ENCODE data around the gene ZSCAN30. TPM values are rescaled to one million over a fixed set of nuclear protein-coding genes. Genes with fewer than 3 reads are reported as not detected.

ZSCAN30 gene
- total and polyA plus RNA-seq, 9 of the 15 experiments (the other 6 are each of a cell fraction or from before 2014, with no cell fraction given): 4.6 to 13.6 (median 10.8) TPM

- TF ChIP-seq HMGN3 (IDR thresholded peaks at IDR 0.05; ENCODE audit: borderline replicate concordance, extremely low read depth, insufficient read length, low read depth, low read length) (no peak), CBX8 (IDR thresholded peaks at IDR 0.05; ENCODE audit: borderline replicate concordance, extremely low read depth, low read depth, low read length, poor library complexity, severe bottlenecking) (no peak)
Measured at GRCh38 chr18:35203067-35203466, 87.0 kb downstream of the ZSCAN30 start (continued).

GRCh38 chr18:35201256-35201931, 88.6 kb downstream of the ZSCAN30 start:
- WGBS (ENCODE audit: insufficient coverage, low coverage, missing lambda C conversion rate): 30% methylated on average over 5 of the region's 5 CpGs
- Histone ChIP-seq H3K4me1 (replicated peaks in 1 of 2; ENCODE audit: control insufficient read depth in 2 of 2, insufficient read depth in 2 of 2, low read length in 2 of 2) (no peaks in the 10 kb centered on the region), H3K79me2 (ENCODE audit: control insufficient read depth, insufficient read depth, low read length) (no peaks in the 10 kb centered on the region), H3K4me2 (ENCODE audit: insufficient read depth, low read length) (no peak overlapping the region), H3K9me1 (ENCODE audit: control insufficient read depth, insufficient read depth, low read length) (no peaks in the 10 kb centered on the region), H3K4me3 (no peak overlapping the region), H3K36me3 (ENCODE audit: control insufficient read depth, insufficient read depth, low read length) (no peaks in the 10 kb centered on the region), H3K27ac (ENCODE audit: extremely low read depth, low read depth, low read length) (no peak overlapping the region), H3K27me3 (ENCODE audit: control insufficient read depth in 2 of 2, insufficient read depth in 2 of 2, low read length in 2 of 2) (no peaks in the 10 kb centered on the region), H3K9ac (ENCODE audit: insufficient read depth in 1 of 2, low read depth in 2 of 2, low read length in 2 of 2) (no peak overlapping the region), H3K9me3 (replicated peaks; ENCODE audit: control insufficient read depth, insufficient read depth, low read depth, low read length) (no peaks in the 10 kb centered on the region), H2AFZ (ENCODE audit: low read depth, low read length) (no peak overlapping the region), H4K20me1 (replicated peaks; ENCODE audit: control insufficient read depth, insufficient read depth, low read length) (no peaks in the 10 kb centered on the region)
- ATAC-seq: no peak
- DNase-seq (ENCODE audit: extremely low read depth in 1 of 4, low spot score in 3 of 4): no peak
- POLR2A ChIA-PET: interaction anchor here (1.1 kb wide), 1 partner anchor 231 kb away, joined by 3 read pairs; no protein-coding TSS in a partner anchor
- no peak for FAIRE-seq
- in situ Hi-C loops (cut with MboI): no loop called here
- BruUV-seq (replicated peaks): no TSS peak
- CTCF ChIA-PET (ENCODE audit: low intra/inter-chr PET ratio): no interaction called here
- intact Hi-C loops (cut with micrococcal nuclease): no loop called here
- TF ChIP-seq ATF6 (CRISPR knock-in tag; IDR thresholded peaks at IDR 0.05) (no peak), SMC3 (conservative IDR thresholded peaks at IDR 0.05; ENCODE audit: insufficient read depth, low read depth, low read length) (no peak), TSC22D4 (tag; IDR thresholded peaks at IDR 0.05) (no peak), TFE3 (CRISPR knock-in tag; IDR thresholded peaks at IDR 0.05) (no peak), ZNF324 (CRISPR knock-in tag; IDR thresholded peaks at IDR 0.05) (no peak), ZNF263 (CRISPR knock-in tag; IDR thresholded peaks at IDR 0.05; ENCODE audit: borderline replicate concordance) (no peak), BRD9 (IDR thresholded peaks at IDR 0.05; ENCODE audit: low read depth, partially characterized antibody) (no peak), ERF (CRISPR knock-in tag; IDR thresholded peaks at IDR 0.05) (no peak), RBBP5 (IDR thresholded peaks at IDR 0.05; ENCODE audit: borderline replicate concordance, insufficient read depth, low read length, poor library complexity, severe bottlenecking) (no peak), MXD1 (CRISPR knock-in tag; IDR thresholded peaks at IDR 0.05; ENCODE audit: borderline replicate concordance, poor library complexity, severe bottlenecking) (no peak)

Data from K562 (cell line).